Effector memory CD4-positive, alpha-beta T cell (primary cell): ENCODE data around the gene MEGF6.

Experiments used
- DNase-seq, 3 donors: peaks; one replicate each; pipeline ENCODE4 v3.0.0-alpha.2; 2020
- H3K27ac ChIP-seq: 2 replicates; pipeline ENCODE4 v1.7.0; 2013; ENCODE audit warnings: mild to moderate bottlenecking, low read length, moderate library complexity; ENCODE audit not compliant: insufficient read depth, poor library complexity, severe bottlenecking
- H3K27me3 ChIP-seq: replicated peaks from 2 replicates; pipeline ENCODE4 v1.7.0; 2013; ENCODE audit warnings: mild to moderate bottlenecking, low read length; ENCODE audit not compliant: insufficient read depth, control insufficient read depth, poor library complexity, severe bottlenecking
- H3K36me3 ChIP-seq: 2 replicates; pipeline ENCODE4 v1.7.0; 2013; ENCODE audit warnings: mild to moderate bottlenecking, low read length, moderate library complexity; ENCODE audit not compliant: control insufficient read depth, insufficient read depth
- H3K4me1 ChIP-seq: 2 replicates; pipeline ENCODE4 v1.7.0; 2013; ENCODE audit warnings: low read length, mild to moderate bottlenecking; ENCODE audit not compliant: control insufficient read depth, insufficient read depth, poor library complexity, severe bottlenecking
- H3K4me3 ChIP-seq: 2 replicates; pipeline ENCODE4 v1.7.0; 2013; ENCODE audit warnings: low read length, low read depth, mild to moderate bottlenecking; ENCODE audit not compliant: insufficient read depth, poor library complexity, severe bottlenecking
- H3K9me3 ChIP-seq: 2 replicates; pipeline ENCODE4 v1.7.0; 2013; ENCODE audit warnings: mild to moderate bottlenecking, low read length, moderate library complexity; ENCODE audit not compliant: control insufficient read depth

The MEGF6 gene

DNA sequence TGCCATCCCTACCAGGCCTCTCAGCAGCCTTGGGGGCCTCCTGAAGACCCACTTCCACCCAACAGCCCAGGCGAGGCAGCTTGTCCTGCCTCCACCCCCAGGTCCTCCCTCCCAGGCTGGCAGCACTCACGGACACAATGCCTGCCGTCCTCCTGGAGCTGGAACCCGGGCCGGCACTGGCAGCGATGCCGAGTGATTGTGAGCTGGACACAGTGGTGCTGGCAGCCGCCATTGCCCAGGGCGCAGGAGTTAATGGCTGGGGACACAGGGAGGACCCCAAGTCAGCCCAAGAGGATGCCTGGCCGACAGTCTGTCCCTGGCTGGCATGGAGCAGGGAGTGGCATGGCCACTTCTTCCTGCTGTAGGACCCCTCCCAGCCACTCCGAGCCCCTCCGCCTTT is 96.0 kb downstream of the MEGF6 start:
- Histone ChIP-seq H3K9me3 (no peaks in the 10 kb centered on the region), H3K27ac (no peak overlapping the region), H3K4me3 (no peak overlapping the region), H3K36me3 (no peaks in the 10 kb centered on the region), H3K27me3 (no peaks in the 10 kb centered on the region), H3K4me1 (no peaks in the 10 kb centered on the region)
- DNase-seq = no peak

DNA sequence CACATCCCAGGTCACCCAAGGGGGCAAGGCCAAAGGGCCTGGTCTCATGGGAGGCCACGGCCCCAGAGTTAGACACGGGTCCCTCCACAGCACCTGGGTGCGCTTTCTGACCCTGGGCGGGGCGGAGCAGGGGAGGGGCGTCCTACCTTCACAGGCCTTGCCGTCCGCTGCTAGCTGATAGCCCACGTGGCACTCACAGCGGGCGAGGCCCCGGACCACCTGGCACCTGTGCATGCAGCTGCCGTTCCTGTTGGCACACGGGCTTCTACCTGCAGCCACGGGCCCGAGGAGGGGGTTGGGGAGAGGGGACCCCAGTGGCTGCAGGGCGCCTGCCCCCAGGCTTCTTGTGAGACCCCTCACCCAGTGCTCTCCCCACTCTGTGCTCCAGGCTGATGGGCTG is 96.9 kb downstream of the MEGF6 start:
- no peak overlapping the region for H3K4me3 ChIP-seq
- H3K36me3 ChIP-seq = no peaks in the 10 kb centered on the region
- no peak for DNase-seq
- H3K27me3 ChIP-seq = no peaks in the 10 kb centered on the region
- no peaks in the 10 kb centered on the region for H3K9me3 ChIP-seq
- no peaks in the 10 kb centered on the region for H3K4me1 ChIP-seq
- H3K27ac ChIP-seq = no peak overlapping the region

DNA sequence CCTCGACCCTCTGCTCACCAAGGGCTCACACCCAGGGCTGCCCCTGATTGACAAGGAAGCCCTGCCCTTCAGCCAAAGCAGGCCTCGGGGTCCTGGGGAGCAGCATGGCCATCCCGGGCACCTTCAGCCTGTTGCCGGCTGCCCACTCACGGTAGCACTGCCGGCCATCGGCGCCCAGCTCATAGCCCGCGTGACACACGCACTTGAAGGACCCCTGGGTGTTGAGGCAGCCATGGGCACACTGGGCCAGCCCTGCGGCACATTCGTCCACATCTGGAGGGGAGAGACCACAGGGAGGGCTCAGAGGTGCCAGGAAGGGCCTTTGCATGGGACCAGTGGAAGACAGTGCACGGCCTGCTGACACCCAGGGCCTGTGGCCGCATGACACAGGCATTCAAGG is 99.5 kb downstream of the MEGF6 start:
- no peak for DNase-seq
- peaks cover 10% of the 10 kb centered on the region for H3K36me3 ChIP-seq
- H3K4me1 ChIP-seq = no peaks in the 10 kb centered on the region
- no peaks in the 10 kb centered on the region for H3K9me3 ChIP-seq
- H3K4me3 ChIP-seq = no peak overlapping the region
- H3K27me3 ChIP-seq = no peaks in the 10 kb centered on the region
- no peak overlapping the region for H3K27ac ChIP-seq

DNA sequence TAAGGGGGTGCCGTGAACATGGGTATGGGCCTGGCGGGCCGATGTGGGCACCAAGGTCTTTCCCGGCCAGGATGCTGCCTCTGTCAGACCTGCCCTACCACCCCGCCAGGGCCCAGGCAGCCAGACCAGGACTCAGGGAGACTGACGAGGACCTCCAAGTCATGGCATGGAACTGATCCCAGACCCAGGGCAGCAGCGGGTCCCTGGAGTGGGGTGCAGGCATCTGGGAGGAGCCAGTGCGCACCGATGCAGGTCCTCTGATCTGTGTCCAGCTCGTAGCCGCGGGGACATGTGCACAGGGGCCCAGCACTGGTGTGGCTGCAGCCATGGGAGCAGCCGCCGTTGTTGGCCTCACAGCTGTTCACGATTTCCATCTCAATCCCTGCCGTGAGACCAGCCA is 100.0 kb downstream of the MEGF6 start:
- H3K4me1 ChIP-seq = no peaks in the 10 kb centered on the region
- H3K27me3 ChIP-seq = no peaks in the 10 kb centered on the region
- H3K4me3 ChIP-seq = no peak overlapping the region
- peaks cover 10% of the 10 kb centered on the region for H3K36me3 ChIP-seq
- no peak for DNase-seq
- H3K27ac ChIP-seq = no peak overlapping the region
- no peaks in the 10 kb centered on the region for H3K9me3 ChIP-seq

DNA sequence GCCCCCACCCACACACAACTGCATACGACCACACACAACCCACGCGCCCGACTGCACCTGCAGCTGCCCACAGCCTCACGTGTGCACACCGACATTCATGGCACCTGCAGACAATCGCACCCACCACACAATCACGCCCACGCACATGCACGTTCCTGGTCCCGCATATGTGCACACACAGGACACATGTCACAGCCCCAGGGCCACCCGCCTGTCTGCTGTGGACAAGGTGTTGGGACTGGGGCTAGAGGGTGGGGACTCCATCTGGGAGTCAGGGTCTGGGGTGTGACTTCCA is 100.4 kb downstream of the MEGF6 start:
- DNase-seq = no peak
- no peaks in the 10 kb centered on the region for H3K4me1 ChIP-seq
- H3K27ac ChIP-seq = no peak overlapping the region
- H3K9me3 ChIP-seq = no peaks in the 10 kb centered on the region
- H3K4me3 ChIP-seq = no peak overlapping the region
- peaks cover 10% of the 10 kb centered on the region for H3K36me3 ChIP-seq
- H3K27me3 ChIP-seq = no peaks in the 10 kb centered on the region

DNA sequence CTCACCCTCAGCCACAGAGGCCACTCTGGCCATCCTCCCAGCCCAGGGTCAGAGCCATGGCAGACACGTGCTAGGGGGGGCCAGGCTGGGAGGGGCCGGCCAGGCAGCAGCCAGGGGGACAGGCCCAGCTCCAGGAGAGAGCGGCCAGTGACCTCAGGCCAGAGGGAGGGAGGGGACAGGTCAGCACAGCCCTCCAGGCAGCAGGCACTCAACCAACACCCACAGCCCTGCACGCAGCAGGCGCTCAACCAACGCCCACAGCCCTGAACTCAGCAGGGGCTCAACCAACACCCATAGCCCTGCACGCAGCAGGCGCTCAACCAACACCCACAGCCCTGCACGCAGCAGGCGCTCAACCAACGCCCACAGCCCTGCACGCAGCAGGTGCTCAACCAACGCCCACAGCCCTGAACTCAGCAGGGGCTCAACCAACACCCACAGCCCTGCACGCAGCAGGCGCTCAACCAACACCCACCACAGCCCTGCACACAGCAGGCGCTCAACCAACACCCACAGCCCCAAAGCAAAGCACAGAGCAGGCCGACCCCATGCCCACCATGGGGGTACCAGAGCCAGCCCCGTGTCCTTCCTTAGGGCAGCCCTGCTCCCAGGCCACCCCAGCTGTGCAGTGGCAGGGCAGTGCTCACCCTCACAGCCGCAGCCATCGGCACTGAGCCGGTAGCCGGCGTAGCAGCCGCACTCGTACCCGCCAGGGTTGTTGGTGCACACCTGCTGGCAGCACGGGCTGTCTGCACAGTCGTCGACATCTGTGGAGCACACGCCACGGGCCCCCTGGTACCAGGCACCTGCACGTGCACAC is 101.0 kb downstream of the MEGF6 start:
- H3K27me3 ChIP-seq = no peaks in the 10 kb centered on the region
- no peak overlapping the region for H3K27ac ChIP-seq
- no peak overlapping the region for H3K4me3 ChIP-seq
- H3K9me3 ChIP-seq = no peaks in the 10 kb centered on the region
- no peaks in the 10 kb centered on the region for H3K4me1 ChIP-seq
- peaks cover 10% of the 10 kb centered on the region for H3K36me3 ChIP-seq
- no peak for DNase-seq

DNA sequence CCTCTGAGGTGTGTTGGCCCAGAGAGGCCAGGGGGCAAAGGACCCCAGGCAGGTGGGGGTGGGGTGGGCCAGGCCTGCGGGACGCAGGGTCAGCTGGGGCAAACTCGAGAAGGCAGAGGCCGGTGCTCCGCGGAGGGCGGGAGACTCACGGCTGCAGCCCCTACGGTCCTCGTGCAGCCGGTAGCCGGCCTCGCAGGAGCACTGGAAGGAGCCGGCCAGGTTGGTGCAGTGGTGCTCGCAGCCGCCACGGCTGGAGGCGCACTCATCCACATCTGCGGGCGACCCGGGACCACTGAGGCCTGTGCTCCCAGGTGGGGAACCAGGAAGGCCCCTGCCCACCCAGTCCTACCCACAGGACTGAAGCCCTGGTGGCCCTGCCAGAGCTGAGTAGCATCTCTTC is 101.6 kb downstream of the MEGF6 start:
- peaks cover 17% of the 10 kb centered on the region for H3K36me3 ChIP-seq
- H3K4me1 ChIP-seq = no peaks in the 10 kb centered on the region
- DNase-seq = no peak
- no peak overlapping the region for H3K4me3 ChIP-seq
- H3K27ac ChIP-seq = no peak overlapping the region
- H3K9me3 ChIP-seq = no peaks in the 10 kb centered on the region
- no peaks in the 10 kb centered on the region for H3K27me3 ChIP-seq

DNA sequence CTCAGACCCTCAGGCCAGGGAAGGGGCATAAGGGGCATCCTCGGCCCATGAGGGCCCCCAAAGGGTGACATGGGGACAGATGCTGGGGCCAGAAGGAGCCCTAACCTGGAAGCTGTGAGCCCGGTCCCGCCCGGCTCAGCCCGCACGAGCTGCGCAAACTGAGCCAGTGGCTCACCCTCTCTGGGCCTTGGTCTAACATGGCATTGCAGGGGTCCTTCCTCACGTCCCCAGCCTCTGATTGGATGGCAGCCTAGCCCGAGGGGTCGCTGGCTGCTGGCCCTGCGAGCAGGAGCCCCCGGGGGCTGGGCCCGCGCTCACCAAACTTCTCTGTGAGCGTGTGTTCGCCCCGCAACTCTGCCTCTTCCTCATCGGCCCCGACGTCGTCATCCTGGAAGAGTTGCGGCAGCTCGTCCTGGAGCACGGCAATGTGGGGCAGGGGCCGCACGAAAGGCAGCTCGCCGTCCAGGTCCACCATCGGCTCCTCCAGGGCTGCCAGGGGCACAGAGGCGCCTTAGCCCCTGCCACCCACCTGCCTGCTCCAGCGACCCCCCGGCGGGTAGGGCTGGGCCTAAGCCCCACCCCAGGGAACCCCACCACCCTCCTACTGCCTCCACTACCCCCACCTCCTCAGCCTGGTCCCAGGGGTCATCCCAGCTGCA is 102.4 kb downstream of the MEGF6 start:
- DNase-seq = no peak
- Histone ChIP-seq H3K4me1 (no peaks in the 10 kb centered on the region), H3K27me3 (no peaks in the 10 kb centered on the region), H3K27ac (no peak overlapping the region), H3K36me3 (peaks cover 20% of the 10 kb centered on the region), H3K9me3 (no peaks in the 10 kb centered on the region), H3K4me3 (no peak overlapping the region)

DNA sequence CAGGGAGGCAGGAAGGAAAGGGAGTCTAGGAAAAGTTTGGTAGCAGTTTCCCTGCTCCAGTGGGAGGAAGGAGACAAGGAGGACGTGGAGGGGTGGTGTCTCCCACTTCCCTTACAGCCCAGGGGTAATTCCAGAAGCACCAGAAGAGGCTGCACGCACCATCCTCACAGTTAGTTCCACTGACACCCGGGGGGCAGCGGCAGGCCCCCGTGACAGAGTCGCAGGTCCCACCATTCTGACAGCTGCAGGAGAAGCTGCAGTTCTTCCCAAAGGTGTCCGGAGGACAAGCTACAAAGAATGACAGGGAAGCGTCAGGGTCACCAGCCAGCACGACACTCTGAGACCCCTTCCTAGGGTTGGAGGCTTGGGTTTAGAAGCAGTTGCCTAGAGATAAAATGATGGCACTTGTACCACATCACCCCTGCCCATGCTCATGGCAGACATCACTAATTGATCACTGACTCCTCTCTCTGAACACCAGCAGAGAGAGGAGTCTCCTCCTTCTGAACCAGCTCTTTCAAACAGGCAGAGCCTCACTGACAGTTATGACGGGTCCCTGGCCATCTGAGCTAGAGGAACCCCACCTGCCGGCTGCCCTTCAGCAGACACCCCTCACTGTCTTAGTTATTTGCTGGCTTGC is 103.6 kb downstream of the MEGF6 start:
- no peak overlapping the region for H3K27ac ChIP-seq
- no peaks in the 10 kb centered on the region for H3K9me3 ChIP-seq
- no peaks in the 10 kb centered on the region for H3K27me3 ChIP-seq
- DNase-seq = no peak
- H3K36me3 ChIP-seq = peaks cover 20% of the 10 kb centered on the region
- H3K4me3 ChIP-seq = no peak overlapping the region
- no peaks in the 10 kb centered on the region for H3K4me1 ChIP-seq

DNA sequence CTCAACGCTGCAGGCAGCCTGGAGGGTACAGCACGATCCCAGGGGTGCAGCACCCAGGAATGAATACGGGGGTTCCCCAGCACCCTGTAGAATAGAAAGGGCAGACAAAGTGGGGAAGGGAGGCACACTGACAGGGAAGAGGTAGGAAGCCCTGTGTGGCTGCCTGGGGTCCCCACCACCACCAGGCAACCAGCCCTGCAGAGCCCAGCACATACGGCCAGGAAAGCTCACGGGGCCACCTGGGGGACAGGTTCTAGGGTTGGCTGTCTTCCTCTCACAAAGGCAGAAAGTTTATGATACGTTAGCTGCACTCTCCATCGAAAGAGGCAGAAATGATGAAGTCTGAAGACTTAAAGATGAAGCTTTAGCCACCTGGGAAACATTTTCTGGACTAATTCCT is 104.4 kb downstream of the MEGF6 start:
- DNase-seq = no peak
- no peak overlapping the region for H3K27ac ChIP-seq
- H3K9me3 ChIP-seq = no peaks in the 10 kb centered on the region
- no peaks in the 10 kb centered on the region for H3K4me1 ChIP-seq
- peaks cover 20% of the 10 kb centered on the region for H3K36me3 ChIP-seq
- H3K27me3 ChIP-seq = no peaks in the 10 kb centered on the region
- H3K4me3 ChIP-seq = no peak overlapping the region
